GM18907 (cell line): ENCODE data around the gene PDHB.
"Not testable (repeated sequence)": the region's sequence is repeated elsewhere in the genome, so short reads cannot be mapped to it uniquely, and the experiment has no call there.

Experiments
- ATAC-seq: cut with Tn5 transposase; IDR thresholded peaks from one replicate; pipeline ENCODE4 v1.9.1; 2021; ENCODE audit warnings: mild to moderate bottlenecking, moderate library complexity; ENCODE audit not compliant: unreplicated experiment

The PDHB gene

DNA sequence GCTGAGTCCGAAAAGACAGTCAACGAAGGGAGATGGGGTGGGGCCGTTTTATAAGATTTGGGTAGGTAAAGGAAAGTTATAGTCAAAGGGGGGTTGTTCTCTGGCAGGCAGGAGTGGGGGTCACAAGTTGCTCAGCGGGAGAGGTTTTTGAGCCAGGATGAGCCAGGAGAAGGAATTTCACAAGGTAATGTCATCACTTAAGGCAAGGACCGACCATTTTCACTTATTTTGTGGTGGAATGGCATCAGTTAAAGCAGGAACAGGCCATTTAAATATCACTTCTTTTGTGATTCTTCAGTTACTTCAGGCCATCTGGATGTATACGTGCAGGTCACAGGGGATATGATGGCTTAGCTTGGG is 7.3 kb upstream of the PDHB start:
- not testable (repeated sequence) for ATAC-seq

- ATAC-seq: not testable (repeated sequence)
Observed at GRCh38 chr3:58437276-58437675, 3.6 kb upstream of the PDHB start.

DNA sequence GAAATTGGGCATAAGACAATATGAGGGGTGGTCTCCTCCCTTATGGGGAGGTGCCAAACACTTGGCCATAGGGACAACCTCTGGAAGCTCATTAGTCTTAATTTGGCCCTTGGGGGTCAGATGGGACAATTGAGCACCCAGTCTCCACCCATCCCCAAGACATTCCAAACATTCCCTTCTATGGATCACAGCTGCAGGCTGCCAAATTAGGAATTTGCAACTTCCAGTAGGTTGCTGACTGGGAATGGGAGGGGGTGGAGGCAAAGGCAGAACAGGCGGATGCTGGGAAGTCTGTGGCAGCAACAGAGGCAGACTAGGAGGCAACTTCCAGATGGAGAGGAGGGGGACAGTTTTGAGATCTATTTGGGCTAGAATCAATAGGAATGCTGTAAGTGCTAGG is 1.4 kb upstream of the PDHB start:
- ATAC-seq: no peak

DNA sequence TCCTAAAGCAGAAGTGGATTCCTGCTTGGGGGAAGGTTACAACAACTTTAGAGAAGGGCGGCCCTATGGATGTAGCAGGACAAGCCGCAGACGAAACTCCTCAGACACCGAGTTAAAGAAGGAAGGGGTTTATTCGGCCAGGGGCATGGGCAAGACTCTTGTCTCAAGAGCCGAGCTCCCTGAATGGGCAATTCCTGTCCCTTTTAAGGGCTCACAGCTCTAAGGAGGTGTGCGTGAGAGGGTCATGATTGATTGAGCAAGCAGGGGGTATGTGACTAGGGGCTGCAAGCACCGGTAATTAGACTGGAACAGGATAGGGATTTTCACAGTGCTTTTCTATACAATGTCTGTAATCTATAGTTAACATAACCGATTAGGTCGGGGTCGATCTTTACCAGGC is 879 bp upstream of the PDHB start:
- no peak for ATAC-seq

- ATAC-seq: no peak
Observed at GRCh38 chr3:58434168-58434504, 504 bp upstream of the PDHB start.

DNA sequence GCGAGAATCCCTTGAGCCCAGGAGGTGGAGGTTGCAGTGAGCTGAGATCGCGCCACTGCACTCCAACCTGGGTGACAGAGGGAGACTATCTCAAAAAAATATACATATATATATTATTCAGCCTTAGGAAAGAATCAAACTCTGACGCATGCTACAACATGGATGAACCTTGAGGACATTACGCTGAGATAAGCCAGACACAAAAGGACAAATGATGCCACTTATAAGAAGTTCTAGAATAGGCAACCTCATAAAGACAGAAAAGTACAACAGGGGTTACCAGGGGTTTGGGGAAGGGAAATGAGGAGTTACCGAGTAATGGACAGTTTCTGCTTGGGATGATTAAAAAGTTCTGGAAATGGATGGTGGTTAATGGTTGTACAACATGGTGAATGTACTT is 727 bp downstream of the PDHB start:
- ATAC-seq: no peak

DNA sequence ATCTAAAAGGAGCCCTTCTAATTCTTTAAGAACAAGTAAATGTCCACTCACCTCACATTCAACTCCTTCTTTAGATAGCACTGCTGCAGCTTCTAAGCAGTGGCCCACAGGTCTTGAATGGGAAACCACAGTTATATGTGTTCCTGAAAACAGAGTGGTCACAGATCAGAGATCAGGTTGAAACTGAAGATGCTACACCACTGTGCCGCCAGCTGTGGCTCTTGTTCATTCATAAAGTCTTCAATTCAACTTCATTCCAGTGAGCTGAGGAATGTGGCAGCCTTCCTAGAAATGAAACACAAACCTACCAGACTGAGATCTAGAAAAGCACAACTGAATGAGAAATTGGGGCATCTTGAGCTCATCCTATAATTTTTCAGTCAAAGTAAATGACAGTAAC is 4.0 kb downstream of the PDHB start:
- ATAC-seq: no peak

DNA sequence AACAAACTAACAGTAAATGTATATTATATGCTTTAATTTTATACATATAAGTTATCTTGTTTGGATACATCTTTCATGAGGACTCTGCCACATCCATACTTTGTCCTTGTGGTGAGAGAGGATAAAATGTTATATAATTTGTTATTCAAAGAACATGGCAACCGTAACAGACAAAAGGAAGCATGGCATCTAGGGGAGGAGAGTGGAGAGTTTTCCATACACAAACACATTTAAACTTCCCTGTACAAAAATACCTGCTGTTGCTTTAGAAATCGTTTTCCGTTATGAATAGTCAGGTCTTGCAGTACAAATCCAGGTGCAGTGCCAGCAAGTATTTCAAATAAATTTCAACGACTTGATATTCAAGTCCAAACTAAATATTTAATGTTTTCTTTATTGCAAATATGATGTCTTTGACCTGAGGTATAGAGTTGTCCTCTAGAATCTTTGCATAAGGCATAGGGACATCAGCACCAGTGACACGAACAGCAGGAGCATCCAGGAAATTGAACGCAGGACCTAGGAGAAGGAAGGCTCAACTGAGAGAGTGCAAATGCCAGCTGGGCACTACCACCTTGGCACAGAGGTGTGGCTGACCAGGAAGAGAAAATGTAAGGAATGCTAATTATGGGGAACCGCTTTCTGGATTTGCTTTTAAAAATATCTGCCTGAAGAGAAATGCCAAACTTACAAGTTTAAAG is 5.8 kb downstream of the PDHB start:
- no peak for ATAC-seq

GRCh38 chr3:58425782-58426181 is 7.8 kb downstream of the PDHB start:
- ATAC-seq: no peak

- ATAC-seq: no peak
Observed at GRCh38 chr3:58424613-58425012, 9.0 kb downstream of the PDHB start.

DNA sequence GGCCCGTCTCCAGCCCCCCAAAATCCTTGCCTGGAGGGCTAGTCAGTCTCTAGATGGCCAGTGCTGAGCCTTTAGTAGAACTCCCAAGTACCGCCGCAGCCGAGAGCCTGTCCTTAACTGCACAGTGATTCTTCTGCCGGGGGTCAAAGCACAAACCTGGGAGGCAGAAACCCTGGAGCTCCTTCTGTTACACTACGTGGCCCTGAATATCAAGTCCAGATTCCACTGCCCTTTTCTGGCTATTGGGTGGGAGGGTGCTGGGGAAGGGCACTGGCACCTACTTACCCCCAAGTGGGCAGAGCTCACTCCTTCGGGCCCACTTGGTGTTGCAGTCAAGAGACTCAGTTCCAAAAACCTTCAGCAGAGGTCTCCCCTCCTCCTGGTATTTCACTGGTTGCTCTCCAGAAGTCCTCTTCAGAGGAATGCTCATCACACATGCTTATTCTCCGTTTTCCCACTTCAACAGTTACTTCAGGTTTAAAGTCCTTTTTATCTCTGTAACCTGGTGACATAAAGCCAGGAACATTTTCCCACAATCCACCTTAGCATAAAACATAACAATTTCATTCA is 10.8 kb downstream of the PDHB start:
- ATAC-seq: no peak

GRCh38 chr3:58421004-58421403 is 12.6 kb downstream of the PDHB start:
- ATAC-seq: no peak

DNA sequence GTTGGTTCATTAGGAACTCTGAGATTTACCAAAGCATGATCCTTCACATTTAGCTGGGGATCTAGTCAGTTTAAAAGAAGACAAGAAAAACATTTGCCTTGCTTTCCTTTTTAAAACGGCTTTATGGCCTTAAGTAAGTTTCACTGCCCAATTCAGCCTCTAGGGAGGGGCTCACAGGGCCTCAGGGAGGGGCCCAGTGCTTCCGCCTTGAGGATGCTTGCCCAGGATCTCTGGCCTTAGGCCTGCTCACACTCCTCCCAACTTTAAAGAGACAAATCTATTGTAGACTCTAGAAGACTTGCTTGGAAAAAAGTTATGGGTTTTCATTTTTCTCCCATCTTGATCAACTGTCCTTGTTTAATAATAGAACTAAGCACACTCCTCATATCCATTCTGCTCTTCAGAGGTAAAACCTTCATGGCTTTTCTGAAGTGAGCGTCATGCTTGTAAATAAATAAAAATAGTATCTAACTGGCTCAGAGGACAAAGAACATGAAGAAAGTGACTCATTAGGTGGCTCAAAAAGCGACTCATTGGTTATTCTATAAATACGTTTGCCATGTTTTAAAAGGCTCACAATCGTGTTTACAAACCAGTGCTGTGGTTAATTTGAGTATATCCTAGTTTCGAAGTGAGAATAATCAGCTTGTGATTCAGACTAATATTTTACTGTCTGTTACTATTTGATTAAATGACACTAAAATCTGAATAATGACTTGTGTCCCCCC is 13.7 kb downstream of the PDHB start:
- peak; percentile 65 for ATAC-seq

- no peak for ATAC-seq
Observed at GRCh38 chr3:58418227-58418626, 15.4 kb downstream of the PDHB start.

- no peak for ATAC-seq
Observed at GRCh38 chr3:58417075-58417474, 16.6 kb downstream of the PDHB start.

- no peak for ATAC-seq
Observed at GRCh38 chr3:58416191-58416590, 17.4 kb downstream of the PDHB start.

DNA sequence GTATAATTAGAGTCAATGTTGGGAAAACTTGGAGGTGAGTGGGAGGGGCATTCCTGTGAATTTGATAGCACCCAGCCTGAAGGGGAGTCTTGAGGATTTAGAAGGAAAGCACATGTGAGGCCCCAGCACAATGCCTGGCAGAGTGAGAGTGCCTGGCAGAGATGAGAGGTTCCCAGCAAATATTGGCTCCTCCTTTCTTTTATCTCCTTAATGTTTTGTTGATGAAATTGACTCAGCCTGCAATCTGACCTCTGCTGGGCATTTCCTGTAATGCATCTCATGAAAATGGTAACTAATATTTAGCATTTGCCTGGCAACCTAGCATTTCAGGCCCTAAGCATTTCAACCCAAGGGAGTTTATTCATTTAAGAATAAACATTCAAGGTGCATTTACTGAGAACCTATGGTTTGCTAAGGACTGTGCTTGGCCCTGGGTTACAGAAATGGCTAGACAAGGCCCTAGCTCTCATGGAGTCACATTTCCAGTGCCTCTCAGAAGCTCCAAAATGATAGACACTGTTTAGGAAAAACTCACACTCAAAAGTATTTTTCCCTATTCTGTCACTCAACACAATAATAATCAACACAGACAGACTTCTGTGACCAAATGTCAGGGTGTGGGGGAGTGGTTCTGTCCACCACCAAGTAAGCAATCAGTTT is 19.0 kb downstream of the PDHB start:
- no peak for ATAC-seq

- no peak for ATAC-seq
Observed at GRCh38 chr3:58411851-58412830, 21.5 kb downstream of the PDHB start.

- no peak for ATAC-seq
Observed at GRCh38 chr3:58411036-58411435, 22.6 kb downstream of the PDHB start.

DNA sequence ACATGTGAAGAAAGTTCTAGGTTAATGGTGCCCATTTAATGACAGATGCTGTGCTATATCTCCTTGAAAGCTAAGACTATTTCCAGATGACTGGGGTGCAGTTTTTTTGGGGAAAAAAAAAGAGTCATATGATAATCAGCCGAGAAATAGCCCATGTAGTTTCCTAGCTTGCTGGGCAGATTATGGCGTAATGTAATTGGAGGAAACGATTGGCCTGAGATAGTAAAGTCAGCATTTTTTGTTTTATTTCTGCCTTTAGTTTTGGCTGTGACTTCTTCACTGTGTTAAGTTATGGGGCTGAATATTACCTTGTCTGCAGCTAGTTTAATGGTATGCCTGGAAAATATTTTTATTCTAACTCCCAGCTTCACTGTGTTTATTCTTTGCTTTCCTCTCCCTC is 24.0 kb downstream of the PDHB start:
- ATAC-seq: no peak

- ATAC-seq: no peak
Observed at GRCh38 chr3:58408906-58409305, 24.7 kb downstream of the PDHB start.
